NCI-H1417 treated with DMSO at 0.1 percent for 48 hours (cell line): ENCODE measurements around the gene STKLD1.
"Not testable (repeated sequence)": the region's sequence is repeated elsewhere in the genome, so short reads cannot be mapped to it uniquely, and the experiment has no call there.

ENCODE experiments used
- DNase-seq: peaks from one replicate; lab custom pipeline; 2025; lab: John Stamatoyannopoulos, UW

Gene STKLD1

DNA sequence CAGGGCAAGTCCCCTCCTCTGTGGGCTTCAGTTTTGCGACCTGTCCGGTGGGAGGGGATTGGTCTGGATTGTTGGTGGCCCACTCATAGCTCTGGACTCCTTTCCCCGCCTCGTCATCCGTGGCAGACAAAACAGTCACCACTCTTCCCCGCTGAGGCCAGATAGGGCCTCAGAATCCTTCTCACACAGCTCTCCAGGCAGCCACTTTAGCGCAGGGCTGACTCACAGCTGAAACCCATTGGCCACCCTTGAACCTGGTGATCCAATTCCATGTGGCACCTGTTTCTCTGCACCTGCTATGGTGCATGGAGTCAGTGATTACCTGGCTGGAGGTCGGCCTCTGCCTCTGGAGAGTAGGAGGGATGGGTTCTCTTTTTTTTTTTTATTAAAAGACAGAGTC lies 67.8 kb downstream of the STKLD1 start:
- DNase-seq, result no peak

DNA sequence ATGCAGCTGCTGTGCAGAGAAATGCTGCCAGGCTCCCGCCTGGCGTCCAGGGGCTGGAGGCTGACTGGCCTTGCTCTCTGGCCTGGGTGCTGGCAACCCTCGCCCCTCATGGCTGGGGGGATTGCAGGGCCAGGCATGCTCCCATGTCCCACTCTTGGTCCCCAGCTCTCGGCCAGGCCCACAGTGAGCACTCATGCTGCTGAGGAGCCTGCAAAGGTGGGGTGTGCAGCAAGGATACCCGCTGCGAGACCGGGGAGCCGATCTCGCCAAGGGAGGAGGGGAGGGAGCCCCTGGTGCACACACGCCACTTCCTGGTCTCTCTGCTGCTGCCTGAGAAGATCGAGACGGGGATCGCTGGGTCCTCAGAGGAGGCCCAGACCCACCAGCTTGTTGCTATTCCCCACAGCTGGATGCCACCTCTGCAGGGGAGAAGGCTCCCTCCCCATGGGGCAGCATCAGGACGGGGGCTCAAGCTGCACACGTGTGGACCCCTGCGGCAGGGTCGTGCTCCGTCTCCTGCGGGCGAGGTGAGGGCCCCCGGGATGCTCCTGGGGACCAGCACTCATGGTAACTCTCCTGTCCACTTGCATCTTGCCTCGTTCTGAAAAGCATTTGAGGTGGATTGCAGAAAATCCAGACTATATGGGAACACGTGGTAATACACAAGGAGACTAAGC lies 69.3 kb downstream of the STKLD1 start:
- DNase-seq, result no peak

- DNase-seq, result no peak
Observed at GRCh38 chr9:133448487-133448972, 72.4 kb downstream of the STKLD1 start.

GRCh38 chr9:133449760-133450159 lies 73.6 kb downstream of the STKLD1 start:
- no peak for DNase-seq

GRCh38 chr9:133451865-133452264 lies 75.7 kb downstream of the STKLD1 start:
- not testable (repeated sequence) for DNase-seq

DNA sequence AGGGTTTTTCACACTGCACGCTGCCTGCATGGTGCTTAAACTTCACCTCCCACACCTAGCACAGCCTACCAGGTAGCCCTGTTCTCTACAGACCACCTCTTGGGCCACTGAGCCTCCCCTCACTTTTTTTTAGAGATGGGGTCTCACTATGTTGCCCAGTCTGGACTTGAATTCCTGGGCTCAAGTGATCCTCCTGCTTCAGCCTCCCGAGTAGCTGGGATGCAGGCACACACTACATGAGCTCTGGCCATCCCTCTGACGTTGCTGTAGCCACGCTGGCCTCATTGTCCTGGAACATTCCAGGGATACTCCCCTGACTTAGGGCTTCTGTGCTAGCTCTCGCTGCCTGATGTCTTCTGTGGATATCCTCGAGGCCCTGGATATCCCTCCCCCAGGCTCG lies 76.4 kb downstream of the STKLD1 start:
- DNase-seq, result no peak

DNA sequence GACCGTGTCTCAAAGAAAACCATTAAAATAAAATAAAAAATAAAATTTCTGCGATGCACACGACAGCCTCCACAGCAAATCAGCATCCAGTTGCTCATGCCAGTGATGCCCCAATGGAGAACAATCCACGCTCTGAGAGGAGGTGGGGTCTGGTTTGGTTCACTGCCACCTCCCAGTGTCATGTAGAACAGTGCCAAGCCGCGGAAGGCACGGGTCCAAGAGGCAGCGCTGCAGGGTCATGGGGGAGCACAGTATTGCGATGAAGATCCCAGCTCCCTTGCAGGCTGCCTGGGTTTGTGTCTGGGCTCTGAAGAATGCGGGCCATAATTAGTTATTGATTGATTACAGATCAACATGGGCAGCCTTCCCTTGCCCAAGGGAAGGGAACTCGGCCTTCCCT lies 77.5 kb downstream of the STKLD1 start:
- DNase-seq, result no peak

DNA sequence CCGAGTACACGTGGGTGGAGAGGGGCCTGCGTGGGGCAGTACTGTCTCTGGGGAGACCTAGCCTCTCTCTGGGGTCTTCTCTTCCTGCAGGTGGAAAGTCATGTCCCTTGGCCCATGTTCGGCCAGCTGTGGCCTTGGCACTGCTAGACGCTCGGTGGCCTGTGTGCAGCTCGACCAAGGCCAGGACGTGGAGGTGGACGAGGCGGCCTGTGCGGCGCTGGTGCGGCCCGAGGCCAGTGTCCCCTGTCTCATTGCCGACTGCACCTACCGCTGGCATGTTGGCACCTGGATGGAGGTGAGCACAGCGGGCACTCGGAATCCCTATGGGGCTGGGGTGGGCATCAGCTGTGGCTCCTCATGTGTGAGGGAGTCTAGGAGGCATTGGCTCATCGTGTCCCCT lies 78.2 kb downstream of the STKLD1 start:
- no peak for DNase-seq

DNA sequence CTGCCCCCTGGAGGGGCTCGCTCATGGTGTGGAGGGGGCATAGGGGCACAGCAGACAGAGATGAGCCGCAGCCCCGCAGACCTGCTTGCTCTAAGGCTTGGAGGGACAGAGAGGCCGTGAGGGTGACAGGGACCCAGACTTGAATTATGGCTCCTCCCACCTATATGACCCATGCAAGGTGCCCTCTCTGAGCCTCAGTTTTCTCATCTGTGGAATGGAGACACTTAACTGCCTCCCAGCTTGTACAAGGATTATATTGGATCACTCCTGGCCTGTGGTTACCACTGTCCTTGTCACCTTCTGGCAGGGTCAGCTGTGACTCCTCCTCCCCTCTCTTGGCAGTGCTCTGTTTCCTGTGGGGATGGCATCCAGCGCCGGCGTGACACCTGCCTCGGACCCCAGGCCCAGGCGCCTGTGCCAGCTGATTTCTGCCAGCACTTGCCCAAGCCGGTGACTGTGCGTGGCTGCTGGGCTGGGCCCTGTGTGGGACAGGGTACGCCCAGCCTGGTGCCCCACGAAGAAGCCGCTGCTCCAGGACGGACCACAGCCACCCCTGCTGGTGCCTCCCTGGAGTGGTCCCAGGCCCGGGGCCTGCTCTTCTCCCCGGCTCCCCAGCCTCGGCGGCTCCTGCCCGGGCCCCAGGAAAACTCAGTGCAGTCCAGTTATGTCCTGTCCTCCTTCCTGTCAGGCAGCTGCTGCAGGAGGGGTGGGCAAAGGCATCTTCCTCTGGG lies 78.9 kb downstream of the STKLD1 start:
- no peak for DNase-seq
